ENCODE results near the gene HIP1. TPM values are rescaled to one million over a fixed set of nuclear protein-coding genes. Genes with fewer than 3 reads are reported as not detected.

HIP1 gene
- total and polyA plus RNA-seq, 2 of the 13 experiments (the other 11 are each of a cell fraction or from before 2014, with no cell fraction given) = 4.5 to 6.2 TPM

DNA sequence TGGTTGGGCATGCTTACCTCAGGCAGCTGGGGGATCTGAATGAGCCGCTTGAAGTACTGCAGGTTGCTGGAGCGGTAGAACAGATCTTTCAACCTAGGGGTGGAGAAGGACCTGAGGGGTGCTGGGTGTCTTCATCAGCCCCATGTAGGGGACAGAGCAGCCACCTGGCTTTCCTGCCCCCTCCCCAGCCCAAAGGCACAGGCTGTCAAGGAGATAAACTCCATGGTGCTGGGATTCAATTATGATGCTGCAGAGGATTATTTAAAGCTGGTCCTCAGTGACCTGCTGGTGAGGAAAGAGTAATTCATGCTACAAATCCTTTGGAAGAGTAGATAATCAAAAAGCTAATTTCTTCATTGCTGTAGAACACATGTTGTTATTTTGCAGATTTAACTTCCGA, 175.6 kb downstream of the HIP1 start:
- no peak for ATAC-seq
- H2AFZ ChIP-seq (ENCODE audit: low read length) = no peak overlapping the region
- H3K9ac ChIP-seq (ENCODE audit: insufficient read depth, low read depth, low read length) = no peak overlapping the region
- POLR2A ChIA-PET = no interaction called here
- in situ Hi-C loops (cut with HindIII; ENCODE audit: extremely low pct_ligation_motif_present, low pct_unique_long_range_greater_than_20kb) = no loop called here
- H3K27me3 ChIP-seq (ENCODE audit: control insufficient read depth in 1 of 2, insufficient read depth in 2 of 2, low read length in 2 of 2) = no peaks in the 10 kb centered on the region
- H3K4me1 ChIP-seq (ENCODE audit: insufficient read depth, low read length) = peaks cover 9% of the 10 kb centered on the region; the same call in 1 of the 2 replicates
- no peaks in the 10 kb centered on the region for H4K20me1 ChIP-seq (ENCODE audit: insufficient read depth, low read length)
- no peak overlapping the region for H3K27ac ChIP-seq (ENCODE audit: extremely low read length, insufficient read depth, low read length)
- intact Hi-C loops (cut with micrococcal nuclease; ENCODE audit: unreplicated experiment) = no loop called here
- TF ChIP-seq, protein P1, sequence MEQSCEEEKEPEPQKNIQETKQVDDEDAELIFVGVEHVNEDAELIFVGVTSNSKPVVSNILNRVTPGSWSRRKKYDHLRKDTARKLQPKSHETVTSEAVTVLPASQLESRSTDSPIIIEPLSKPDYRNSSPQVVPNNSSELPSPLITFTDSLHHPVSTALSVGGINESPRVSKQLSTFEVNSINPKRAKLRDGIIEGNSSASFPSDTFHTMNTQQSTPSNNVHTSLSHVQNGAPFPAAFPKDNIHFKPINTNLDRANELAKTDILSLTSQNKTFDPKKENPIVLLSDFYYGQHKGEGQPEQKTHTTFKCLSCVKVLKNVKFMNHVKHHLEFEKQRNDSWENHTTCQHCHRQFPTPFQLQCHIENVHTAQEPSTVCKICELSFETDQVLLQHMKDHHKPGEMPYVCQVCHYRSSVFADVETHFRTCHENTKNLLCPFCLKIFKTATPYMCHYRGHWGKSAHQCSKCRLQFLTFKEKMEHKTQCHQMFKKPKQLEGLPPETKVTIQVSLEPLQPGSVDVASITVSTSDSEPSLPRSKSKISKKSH (CRISPR knock-in tag; IDR thresholded peaks at IDR 0.05; ENCODE audit: borderline replicate concordance) = no peak
- no peak for TF ChIP-seq ATAD3A (CRISPR knock-in tag; IDR thresholded peaks at IDR 0.05)
- TF ChIP-seq FOSL2 (CRISPR knock-in tag; IDR thresholded peaks at IDR 0.05) = no peak
- no peak for TF ChIP-seq ZNF326 (CRISPR knock-in tag; IDR thresholded peaks at IDR 0.05; ENCODE audit: borderline replicate concordance)
- no peak for TF ChIP-seq ZNF101 (CRISPR knock-in tag; IDR thresholded peaks at IDR 0.05; ENCODE audit: borderline replicate concordance, low read depth)
- TF ChIP-seq, protein P2, sequence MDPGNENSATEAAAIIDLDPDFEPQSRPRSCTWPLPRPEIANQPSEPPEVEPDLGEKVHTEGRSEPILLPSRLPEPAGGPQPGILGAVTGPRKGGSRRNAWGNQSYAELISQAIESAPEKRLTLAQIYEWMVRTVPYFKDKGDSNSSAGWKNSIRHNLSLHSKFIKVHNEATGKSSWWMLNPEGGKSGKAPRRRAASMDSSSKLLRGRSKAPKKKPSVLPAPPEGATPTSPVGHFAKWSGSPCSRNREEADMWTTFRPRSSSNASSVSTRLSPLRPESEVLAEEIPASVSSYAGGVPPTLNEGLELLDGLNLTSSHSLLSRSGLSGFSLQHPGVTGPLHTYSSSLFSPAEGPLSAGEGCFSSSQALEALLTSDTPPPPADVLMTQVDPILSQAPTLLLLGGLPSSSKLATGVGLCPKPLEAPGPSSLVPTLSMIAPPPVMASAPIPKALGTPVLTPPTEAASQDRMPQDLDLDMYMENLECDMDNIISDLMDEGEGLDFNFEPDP (CRISPR knock-in tag; conservative IDR thresholded peaks at IDR 0.05) = no peak
- no peak for TF ChIP-seq KAT8 (CRISPR knock-in tag; IDR thresholded peaks at IDR 0.05)
- TF ChIP-seq, protein P3, sequence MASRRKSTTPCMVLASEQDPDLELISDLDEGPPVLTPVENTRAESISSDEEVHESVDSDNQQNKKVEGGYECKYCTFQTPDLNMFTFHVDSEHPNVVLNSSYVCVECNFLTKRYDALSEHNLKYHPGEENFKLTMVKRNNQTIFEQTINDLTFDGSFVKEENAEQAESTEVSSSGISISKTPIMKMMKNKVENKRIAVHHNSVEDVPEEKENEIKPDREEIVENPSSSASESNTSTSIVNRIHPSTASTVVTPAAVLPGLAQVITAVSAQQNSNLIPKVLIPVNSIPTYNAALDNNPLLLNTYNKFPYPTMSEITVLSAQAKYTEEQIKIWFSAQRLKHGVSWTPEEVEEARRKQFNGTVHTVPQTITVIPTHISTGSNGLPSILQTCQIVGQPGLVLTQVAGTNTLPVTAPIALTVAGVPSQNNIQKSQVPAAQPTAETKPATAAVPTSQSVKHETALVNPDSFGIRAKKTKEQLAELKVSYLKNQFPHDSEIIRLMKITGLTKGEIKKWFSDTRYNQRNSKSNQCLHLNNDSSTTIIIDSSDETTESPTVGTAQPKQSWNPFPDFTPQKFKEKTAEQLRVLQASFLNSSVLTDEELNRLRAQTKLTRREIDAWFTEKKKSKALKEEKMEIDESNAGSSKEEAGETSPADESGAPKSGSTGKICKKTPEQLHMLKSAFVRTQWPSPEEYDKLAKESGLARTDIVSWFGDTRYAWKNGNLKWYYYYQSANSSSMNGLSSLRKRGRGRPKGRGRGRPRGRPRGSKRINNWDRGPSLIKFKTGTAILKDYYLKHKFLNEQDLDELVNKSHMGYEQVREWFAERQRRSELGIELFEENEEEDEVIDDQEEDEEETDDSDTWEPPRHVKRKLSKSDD (CRISPR knock-in tag; IDR thresholded peaks at IDR 0.05; ENCODE audit: low read depth) = no peak
- H3K79me2 ChIP-seq (ENCODE audit: insufficient read depth, low read length) = no peaks in the 10 kb centered on the region
- no peak overlapping the region for H3K4me2 ChIP-seq (ENCODE audit: low read depth, low read length)
- 97% methylated on average over 3 of the region's 3 CpGs for WGBS (ENCODE audit: low lambda C conversion rate)
- CTCF ChIA-PET (ENCODE audit: low intra/inter-chr PET ratio, low total read pairs) = no interaction called here
- FAIRE-seq = no peak
- no peak overlapping the region for H3K4me3 ChIP-seq (replicated peaks in 1 of 3; ENCODE audit: insufficient read depth in 1 of 3, low read depth in 2 of 3, low read length in 3 of 3)
- H3K36me3 ChIP-seq (replicated peaks in 1 of 2; ENCODE audit: control insufficient read depth in 1 of 2, insufficient read depth in 2 of 2, low read length in 2 of 2) = peaks cover 0 to 2% of the 10 kb centered on the region in 2 experiments; a peak in 1 of 5 replicates
- BruUV-seq (replicated peaks) = no TSS peak
- H3K9me3 ChIP-seq (ENCODE audit: low read length) = no peaks in the 10 kb centered on the region
- no peak for DNase-seq (ENCODE audit: low spot score)

Data from HepG2 (cell line).